GM12891 (cell line): ENCODE measurements around the gene TTC39A.

Source experiments
- POLR2A ChIP-seq: IDR thresholded peaks from 2 replicates; pipeline ENCODE4 v1.6.1; 2011; ENCODE audit warnings: low read depth, low read length, control low read depth
- POLR2AphosphoS5 ChIP-seq: IDR thresholded peaks from 2 replicates; pipeline ENCODE4 v1.6.1; 2011; ENCODE audit warnings: low read depth, low read length, control low read depth
- TAF1 ChIP-seq: IDR thresholded peaks from 2 replicates; pipeline ENCODE4 v1.6.1; 2011; ENCODE audit warnings: low read depth, low read length, control low read depth

DNA sequence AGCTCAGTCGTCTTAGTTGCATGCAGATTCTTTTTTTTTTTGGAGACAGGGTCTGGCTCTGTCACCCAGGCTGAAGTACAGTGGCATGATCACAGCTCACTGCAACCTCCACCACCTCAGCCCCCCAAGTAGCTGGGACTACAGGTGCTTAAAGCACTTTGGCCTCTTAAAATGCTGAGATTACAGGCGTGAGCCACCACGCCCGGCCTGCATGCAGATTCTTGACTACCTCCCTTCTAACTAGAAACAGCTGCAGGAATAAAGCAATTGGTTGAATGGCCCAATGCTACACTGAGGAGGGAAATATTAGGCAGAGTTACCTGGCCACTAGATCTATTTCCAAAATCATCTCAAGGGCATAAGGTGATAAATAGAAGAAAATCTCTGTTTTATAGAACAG, 29.5 kb upstream of the TTC39A start:
- TF ChIP-seq POLR2AphosphoS5 (no peak), POLR2A (no peak), TAF1 (no peak)
